ENCODE results near the gene DNAJC4.

GRCh38 chr11:64245401-64245796 is 15.1 kb downstream of the DNAJC4 start:
- no peak for TF ChIP-seq CTCF (conservative IDR thresholded peaks at IDR 0.05; ENCODE audit: low read length)
- no peak for TF ChIP-seq EZH2phosphoT487 (IDR thresholded peaks at IDR 0.05; ENCODE audit: borderline replicate concordance, low read depth, low read length)
